HG02981 (cell line): ENCODE results near the gene ZBTB8B.
"Not testable (repeated sequence)": the region's sequence is repeated elsewhere in the genome, so short reads cannot be mapped to it uniquely, and the experiment has no call there.

ENCODE experiments used
- ATAC-seq: cut with Tn5 transposase; IDR thresholded peaks from one replicate; pipeline ENCODE4 v1.9.1; 2021; ENCODE audit warnings: mild to moderate bottlenecking, moderate library complexity; ENCODE audit not compliant: unreplicated experiment

The ZBTB8B gene

GRCh38 chr1:32464716-32465577, at the start of gene ZBTB8B:
Gene ZBTB8B (plus strand): TSS chr1:32465072. CDS start chr1:32470625, 5,553 bp downstream.
- no peak for ATAC-seq

GRCh38 chr1:32421775-32422174, 43.1 kb upstream of the ZBTB8B start:
- no peak for ATAC-seq

GRCh38 chr1:32426489-32427255, 38.2 kb upstream of the ZBTB8B start:
- ATAC-seq = no peak

GRCh38 chr1:32427264-32427963, 37.5 kb upstream of the ZBTB8B start:
- ATAC-seq = no peak

- no peak for ATAC-seq
Observed at GRCh38 chr1:32431736-32432400, 33.0 kb upstream of the ZBTB8B start.

GRCh38 chr1:32438136-32438535, 26.7 kb upstream of the ZBTB8B start:
- ATAC-seq = no peak

- not testable (repeated sequence) for ATAC-seq
Observed at GRCh38 chr1:32438777-32439176, 26.1 kb upstream of the ZBTB8B start.

- not testable (repeated sequence) for ATAC-seq
Observed at GRCh38 chr1:32441467-32441866, 23.4 kb upstream of the ZBTB8B start.

GRCh38 chr1:32447469-32448185, 17.2 kb upstream of the ZBTB8B start:
- no peak for ATAC-seq

- not testable (repeated sequence) for ATAC-seq
Observed at GRCh38 chr1:32448186-32448772, 16.6 kb upstream of the ZBTB8B start.

- no peak for ATAC-seq
Observed at GRCh38 chr1:32448773-32449456, 16.0 kb upstream of the ZBTB8B start.

- ATAC-seq = not testable (repeated sequence)
Observed at GRCh38 chr1:32449457-32449831, 15.4 kb upstream of the ZBTB8B start.

GRCh38 chr1:32454726-32455125, 10.1 kb upstream of the ZBTB8B start:
- no peak for ATAC-seq

GRCh38 chr1:32455958-32456357, 8.9 kb upstream of the ZBTB8B start:
- ATAC-seq = no peak

GRCh38 chr1:32458798-32459197, 6.1 kb upstream of the ZBTB8B start:
- ATAC-seq = not testable (repeated sequence)

- not testable (repeated sequence) for ATAC-seq
Observed at GRCh38 chr1:32462977-32463376, 1.9 kb upstream of the ZBTB8B start.

GRCh38 chr1:32464191-32464715, 619 bp upstream of the ZBTB8B start:
- no peak for ATAC-seq

GRCh38 chr1:32465578-32465933, 684 bp downstream of the ZBTB8B start:
- ATAC-seq = no peak

GRCh38 chr1:32466761-32467160, 1.9 kb downstream of the ZBTB8B start:
- no peak for ATAC-seq
